GM12874 (cell line): ENCODE data around the gene SLC10A7.

Experiments used
- CTCF ChIP-seq: IDR thresholded peaks from 2 replicates; pipeline ENCODE4 v1.5.1; 2011; ENCODE audit warnings: low read depth, mild to moderate bottlenecking, control low read depth, low read length, moderate library complexity; ENCODE audit not compliant: insufficient read depth

The SLC10A7 gene

DNA sequence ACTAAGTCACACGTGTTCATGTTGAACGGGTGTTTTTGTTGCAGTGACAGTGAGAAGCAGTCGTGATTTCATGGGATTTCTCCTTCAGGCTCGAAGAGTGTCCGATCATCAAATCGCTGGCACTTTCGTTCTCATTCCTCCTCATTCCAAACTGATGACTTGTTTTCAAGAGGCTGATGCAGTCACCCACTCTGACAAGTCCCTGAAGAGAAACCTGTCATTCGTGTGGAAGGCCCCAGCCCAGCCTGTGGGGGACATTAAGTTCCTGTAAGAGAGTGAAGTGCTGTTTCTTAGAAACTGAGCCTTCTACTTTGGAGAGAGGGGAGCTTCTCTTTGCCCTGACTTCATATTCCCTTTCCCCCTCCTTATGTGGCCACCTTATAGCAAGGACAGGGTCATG is 299.4 kb downstream of the SLC10A7 start:
- no peak for TF ChIP-seq CTCF

DNA sequence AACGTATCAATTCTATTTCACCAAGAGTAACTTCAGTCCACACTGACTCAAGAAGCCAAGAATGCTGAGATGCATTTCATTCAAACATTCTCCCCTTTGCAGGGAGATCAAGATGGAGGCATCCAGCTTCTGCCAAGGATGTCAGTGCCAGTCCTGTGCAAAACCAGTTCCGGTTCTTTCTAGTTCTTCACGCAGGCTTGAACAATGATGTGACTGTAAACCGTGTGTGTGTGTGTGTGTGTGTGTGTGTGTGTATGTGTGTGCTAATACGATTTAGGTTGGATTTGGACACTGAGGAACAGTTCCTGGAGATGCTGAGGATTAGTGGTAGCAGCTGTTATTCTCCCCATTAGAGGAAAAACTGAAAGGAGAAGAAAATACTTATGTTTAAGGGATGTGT is 307.5 kb downstream of the SLC10A7 start, which contains the start of gene REELD1:
Gene REELD1 (plus strand): TSS at position 301 of the 400 bp plus-strand sequence. CDS start 2,415 bp downstream, outside the sequence.
- TF ChIP-seq CTCF, result no peak

- no peak for TF ChIP-seq CTCF
Observed at GRCh38 chr4:146212781-146213180, 309.0 kb downstream of the SLC10A7 start.

- no peak for TF ChIP-seq CTCF
Observed at GRCh38 chr4:146211440-146211839, 310.3 kb downstream of the SLC10A7 start.

GRCh38 chr4:146210890-146211289 is 310.9 kb downstream of the SLC10A7 start:
- no peak for TF ChIP-seq CTCF

- no peak for TF ChIP-seq CTCF
Observed at GRCh38 chr4:146207410-146207809, 314.3 kb downstream of the SLC10A7 start.
